Measurements from ENCODE around the gene RASD1.
A peak's percentile ranks its signal among the peaks of the same experiment; 100 is the strongest.

RASD1 gene

GRCh38 chr17:17518951-17519350 lies 22.8 kb upstream of the RASD1 start:
- no peaks in the 10 kb centered on the region for H3K27me3 ChIP-seq (replicated peaks)
- no peak overlapping the region for H3K4me3 ChIP-seq (ENCODE audit: low read depth, low read length)
- in situ Hi-C loops (cut with HindIII; ENCODE audit: low pct_ligation_motif_present, low sequenced_read_pairs) = no loop called here
- no peak overlapping the region for H3K27ac ChIP-seq
- no peaks in the 10 kb centered on the region for H3K36me3 ChIP-seq (replicated peaks)
- no peak for DNase-seq
- TF ChIP-seq CTCF (IDR thresholded peaks at IDR 0.05; ENCODE audit: low read depth, low read length, missing control alignments) = no peak

- TF ChIP-seq CTCF (IDR thresholded peaks at IDR 0.05; ENCODE audit: low read depth, low read length, missing control alignments) = no peak
- H3K4me3 ChIP-seq (ENCODE audit: low read depth, low read length) = no peak overlapping the region
- no peak overlapping the region for H3K27ac ChIP-seq
- no peaks in the 10 kb centered on the region for H3K27me3 ChIP-seq (replicated peaks)
- no peak for DNase-seq
- no peaks in the 10 kb centered on the region for H3K36me3 ChIP-seq (replicated peaks)
- in situ Hi-C loops (cut with HindIII; ENCODE audit: low pct_ligation_motif_present, low sequenced_read_pairs) = no loop called here
Measured at GRCh38 chr17:17518014-17518413, 21.8 kb upstream of the RASD1 start.

GRCh38 chr17:17516941-17517720 lies 20.9 kb upstream of the RASD1 start:
- Histone ChIP-seq H3K4me3 (ENCODE audit: low read depth, low read length) (no peak overlapping the region), H3K36me3 (replicated peaks) (no peaks in the 10 kb centered on the region), H3K27ac (no peak overlapping the region), H3K27me3 (replicated peaks) (no peaks in the 10 kb centered on the region)
- no peak for DNase-seq
- in situ Hi-C loops (cut with HindIII; ENCODE audit: low pct_ligation_motif_present, low sequenced_read_pairs) = no loop called here
- no peak for TF ChIP-seq CTCF (IDR thresholded peaks at IDR 0.05; ENCODE audit: low read depth, low read length, missing control alignments)

- Histone ChIP-seq H3K4me3 (ENCODE audit: low read depth, low read length) (no peak overlapping the region), H3K27me3 (replicated peaks) (no peaks in the 10 kb centered on the region), H3K27ac (no peak overlapping the region), H3K36me3 (replicated peaks) (no peaks in the 10 kb centered on the region)
- TF ChIP-seq CTCF (IDR thresholded peaks at IDR 0.05; ENCODE audit: low read depth, low read length, missing control alignments) = no peak
- in situ Hi-C loops (cut with HindIII; ENCODE audit: low pct_ligation_motif_present, low sequenced_read_pairs) = no loop called here
- DNase-seq = peak; percentile 4
Measured at GRCh38 chr17:17515934-17516930, 20.0 kb upstream of the RASD1 start.

- Histone ChIP-seq H3K36me3 (replicated peaks) (no peaks in the 10 kb centered on the region), H3K27ac (no peak overlapping the region), H3K4me3 (ENCODE audit: low read depth, low read length) (no peak overlapping the region), H3K27me3 (replicated peaks) (no peaks in the 10 kb centered on the region)
- in situ Hi-C loops (cut with HindIII; ENCODE audit: low pct_ligation_motif_present, low sequenced_read_pairs) = no loop called here
- no peak for TF ChIP-seq CTCF (IDR thresholded peaks at IDR 0.05; ENCODE audit: low read depth, low read length, missing control alignments)
- no peak for DNase-seq
Measured at GRCh38 chr17:17514993-17515933, 19.1 kb upstream of the RASD1 start.

Measured in brain microvascular endothelial cell (primary cell).